ENCODE results near the gene SF3B4. TPM values are rescaled to one million over a fixed set of nuclear protein-coding genes. Genes with fewer than 3 reads are reported as not detected.
A peak's percentile ranks its signal among the peaks of the same experiment; 100 is the strongest.
"Not testable (repeated sequence)": the region's sequence is repeated elsewhere in the genome, so short reads cannot be mapped to it uniquely, and the experiment has no call there.

Gene SF3B4
- total and polyA plus RNA-seq, 2 of the 13 experiments (the other 11 are each of a cell fraction or from before 2014, with no cell fraction given): 13.8 to 14.8 TPM

DNA sequence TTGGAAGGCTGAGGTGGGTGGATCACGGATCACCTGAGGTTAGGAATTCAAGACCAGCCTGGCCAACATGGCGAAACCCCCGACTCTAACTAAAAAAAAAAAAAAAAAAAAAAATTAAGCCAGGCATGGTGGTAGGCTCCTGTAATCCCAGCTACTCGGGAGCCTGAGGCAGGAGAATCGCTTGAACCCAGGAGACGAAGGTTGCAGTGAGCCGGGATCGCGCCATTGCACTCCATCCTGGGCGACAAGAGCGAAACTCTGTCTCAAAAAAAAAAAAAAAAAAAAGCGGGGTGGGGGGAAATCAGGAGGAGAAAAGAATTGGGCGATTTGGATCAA is 11.0 kb upstream of the SF3B4 start:
- Histone ChIP-seq H2AFZ (ENCODE audit: low read length) (peak overlapping the region; percentile 40), H3K4me3 (replicated peaks in 1 of 3; ENCODE audit: insufficient read depth in 1 of 3, low read depth in 2 of 3, low read length in 3 of 3) (peak overlapping the region; percentile 49 to 65 (median 54)), H3K4me2 (ENCODE audit: low read depth, low read length) (peak overlapping the region; percentile 91), H3K9ac (ENCODE audit: insufficient read depth, low read depth, low read length) (peak overlapping the region; percentile 56), H3K27ac (ENCODE audit: extremely low read length, insufficient read depth, low read length) (peak overlapping the region; percentile 82), H3K4me1 (ENCODE audit: insufficient read depth, low read length) (peaks cover 54% of the 10 kb centered on the region)
- ATAC-seq; H3K79me2 ChIP-seq (ENCODE audit: insufficient read depth, low read length); DNase-seq (ENCODE audit: low spot score); CTCF ChIA-PET (ENCODE audit: low intra/inter-chr PET ratio, low total read pairs); H3K9me3 ChIP-seq (ENCODE audit: low read length); H3K27me3 ChIP-seq (ENCODE audit: control insufficient read depth in 1 of 2, insufficient read depth in 2 of 2, low read length in 2 of 2); in situ Hi-C loops (cut with HindIII; ENCODE audit: extremely low pct_ligation_motif_present, low pct_unique_long_range_greater_than_20kb); FAIRE-seq; intact Hi-C loops (cut with micrococcal nuclease; ENCODE audit: unreplicated experiment); H4K20me1 ChIP-seq (ENCODE audit: insufficient read depth, low read length); BruUV-seq (replicated peaks); H3K36me3 ChIP-seq (replicated peaks in 1 of 2; ENCODE audit: control insufficient read depth in 1 of 2, insufficient read depth in 2 of 2, low read length in 2 of 2): not testable (repeated sequence)
- TF ChIP-seq DMAP1 (CRISPR knock-in tag; IDR thresholded peaks at IDR 0.05) (0 out of 2 replicates have a peak, but pooled peaks have one; percentile 16), KLF6 (CRISPR knock-in tag; IDR thresholded peaks at IDR 0.05) (0 out of 2 replicates have a peak, but pooled peaks have one; percentile 1)
- POLR2A ChIA-PET: interaction anchor here (0.9 to 6.0 kb wide), 6 partner anchors 9 to 128 kb away, joined by 3 to 74 read pairs (median 6); partner anchors contain the start of genes OTUD7B and SF3B4
- 4% methylated on average over 13 of the region's 13 CpGs for WGBS (ENCODE audit: low lambda C conversion rate)

DNA sequence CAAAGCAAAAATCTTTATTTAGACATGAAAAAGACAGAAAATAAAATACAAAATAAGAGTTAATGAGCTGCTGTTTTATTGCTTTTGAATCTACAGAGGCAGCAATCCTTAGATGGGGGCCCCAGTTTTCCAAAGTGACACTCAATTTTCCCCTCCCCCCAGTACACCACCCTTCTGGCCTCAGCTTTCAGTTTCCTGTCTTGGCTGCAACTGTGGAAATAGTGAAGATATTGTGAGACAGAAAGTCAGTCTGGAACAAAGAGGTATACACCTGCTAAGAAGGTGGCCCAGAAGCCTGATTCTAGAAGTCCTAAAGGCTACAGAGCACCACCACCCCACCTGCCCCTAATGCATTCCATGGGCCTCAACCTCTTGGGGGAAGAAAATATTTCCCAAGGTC is 10.2 kb upstream of the SF3B4 start:
- H3K27ac ChIP-seq (ENCODE audit: extremely low read length, insufficient read depth, low read length): no peak overlapping the region
- ChIA-PET CTCF (ENCODE audit: low intra/inter-chr PET ratio, low total read pairs) (no interaction called here), POLR2A (interaction anchor here (0.9 to 6.0 kb wide), 2 partner anchors 9 to 51 kb away, joined by 5 to 74 read pairs; a partner anchor contains a TSS)
- H3K4me1 ChIP-seq (ENCODE audit: insufficient read depth, low read length): peaks cover 54% of the 10 kb centered on the region
- in situ Hi-C loops (cut with HindIII; ENCODE audit: extremely low pct_ligation_motif_present, low pct_unique_long_range_greater_than_20kb): no loop called here
- intact Hi-C loops (cut with micrococcal nuclease; ENCODE audit: unreplicated experiment): no loop called here
- ATAC-seq: no peak
- H3K27me3 ChIP-seq (ENCODE audit: control insufficient read depth in 1 of 2, insufficient read depth in 2 of 2, low read length in 2 of 2): no peaks in the 10 kb centered on the region
- H3K4me3 ChIP-seq (replicated peaks in 1 of 3; ENCODE audit: insufficient read depth in 1 of 3, low read depth in 2 of 3, low read length in 3 of 3): no peak overlapping the region
- H3K9me3 ChIP-seq (ENCODE audit: low read length): no peaks in the 10 kb centered on the region
- H3K79me2 ChIP-seq (ENCODE audit: insufficient read depth, low read length): no peaks in the 10 kb centered on the region
- no peak overlapping the region for H2AFZ ChIP-seq (ENCODE audit: low read length)
- no peaks in the 10 kb centered on the region for H3K36me3 ChIP-seq (replicated peaks in 1 of 2; ENCODE audit: control insufficient read depth in 1 of 2, insufficient read depth in 2 of 2, low read length in 2 of 2)
- TF ChIP-seq SRSF4 (IDR thresholded peaks at IDR 0.05; ENCODE audit: low read depth, low read length, poor library complexity, severe bottlenecking) (no peak), TCF7L2 (IDR thresholded peaks at IDR 0.05; ENCODE audit: low read depth, low read length) (no peak), KLF9 (CRISPR knock-in tag; IDR thresholded peaks at IDR 0.05; ENCODE audit: low read depth) (no peak), RXRA (CRISPR knock-in tag; IDR thresholded peaks at IDR 0.05) (no peak), ZSCAN9 (CRISPR knock-in tag; IDR thresholded peaks at IDR 0.05; ENCODE audit: borderline replicate concordance) (no peak), MED1 (CRISPR knock-in tag; IDR thresholded peaks at IDR 0.05) (no peak), MBNL3 (CRISPR knock-in tag; conservative IDR thresholded peaks at IDR 0.05) (no peak), POGZ (CRISPR knock-in tag; IDR thresholded peaks at IDR 0.05) (no peak), RFX3 (CRISPR knock-in tag; IDR thresholded peaks at IDR 0.05) (no peak)
- no peaks in the 10 kb centered on the region for H4K20me1 ChIP-seq (ENCODE audit: insufficient read depth, low read length)
- DNase-seq (ENCODE audit: low spot score): no peak
- H3K9ac ChIP-seq (ENCODE audit: insufficient read depth, low read depth, low read length): no peak overlapping the region
- peak overlapping the region; percentile 91 for H3K4me2 ChIP-seq (ENCODE audit: low read depth, low read length)
- TSS peak; percentile 36 for BruUV-seq (replicated peaks)
- FAIRE-seq: no peak

Data from HepG2 (cell line).